GM12801 (cell line): ENCODE measurements around the gene TNPO2.

Experiments used
- CTCF ChIP-seq: IDR thresholded peaks from one replicate; pipeline ENCODE4 v1.5.1; 2011; ENCODE audit warnings: control low read depth; ENCODE audit not compliant: insufficient read length; ENCODE audit errors: extremely low read depth

The TNPO2 gene

GRCh38 chr19:12733369-12734214 lies 9.9 kb upstream of the TNPO2 start:
- TF ChIP-seq CTCF: no peak

- no peak for TF ChIP-seq CTCF
Observed at GRCh38 chr19:12731337-12731736, 7.6 kb upstream of the TNPO2 start.

- TF ChIP-seq CTCF: no peak
Observed at GRCh38 chr19:12730064-12730463, 6.3 kb upstream of the TNPO2 start.

GRCh38 chr19:12727745-12728433 lies 4.2 kb upstream of the TNPO2 start:
- TF ChIP-seq CTCF: no peak

GRCh38 chr19:12726988-12727316 lies 3.2 kb upstream of the TNPO2 start:
- TF ChIP-seq CTCF: no peak

- TF ChIP-seq CTCF: no peak
Observed at GRCh38 chr19:12723381-12723640, 421 bp downstream of the TNPO2 start.

GRCh38 chr19:12722566-12723380 lies 959 bp downstream of the TNPO2 start:
- TF ChIP-seq CTCF: no peak
